Measurements from ENCODE around the gene CTNNA2. TPM values are rescaled to one million over a fixed set of nuclear protein-coding genes. Genes with fewer than 3 reads are reported as not detected.

Gene CTNNA2
- total and polyA plus RNA-seq, 2 of the 8 experiments (the other 6 are each of a cell fraction or from before 2014, with no cell fraction given), result 3.9 to 9.0 TPM

DNA sequence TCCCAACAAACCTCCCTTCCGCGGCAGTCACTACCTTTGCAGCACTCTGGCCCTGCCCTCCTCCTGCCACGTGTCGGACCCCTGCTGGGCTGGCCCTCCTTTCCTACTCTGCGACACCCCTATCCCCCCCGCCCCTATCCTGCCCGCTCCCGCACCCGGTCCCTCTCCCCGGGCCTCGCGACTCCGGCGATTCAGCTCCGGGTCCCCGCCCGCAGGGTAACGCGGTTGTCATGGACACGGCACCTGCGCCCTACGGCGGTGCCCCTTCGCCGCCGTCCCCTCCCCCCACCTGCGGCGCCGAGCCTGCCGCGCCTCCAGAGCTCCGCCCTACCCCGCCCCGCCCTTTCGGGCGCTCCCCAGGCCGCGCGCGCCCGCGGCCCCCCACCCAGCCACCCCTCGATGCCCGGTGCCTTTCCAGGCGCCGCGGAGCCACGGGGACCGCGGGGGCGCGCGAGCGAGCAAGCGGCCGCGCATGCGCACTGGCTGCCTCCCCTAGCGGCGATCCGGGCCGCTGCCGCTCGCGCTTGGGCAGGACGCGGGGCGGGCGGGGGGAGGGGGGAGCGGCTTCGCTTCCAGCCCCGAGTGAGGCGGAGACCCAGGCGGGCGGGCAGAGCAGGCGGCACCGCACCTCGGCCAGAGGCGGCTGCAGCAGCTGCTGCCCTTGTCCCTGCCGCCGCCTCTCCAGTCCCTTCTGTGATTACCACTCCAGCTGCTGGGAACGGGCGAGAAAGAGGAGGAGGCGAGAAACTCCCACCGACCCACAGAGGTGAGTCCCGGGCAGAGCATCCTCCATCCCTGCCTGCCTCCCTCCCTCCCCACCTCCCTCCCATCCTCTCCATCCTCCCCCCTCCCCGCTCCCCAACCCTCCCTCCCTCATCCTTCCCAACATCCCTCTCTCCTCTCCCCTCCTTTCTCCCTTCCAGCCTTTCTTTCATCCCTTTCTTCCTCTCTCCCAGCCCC lies at the start of gene CTNNA2 (continued):
- peak; percentile 20 to 60; a peak in 2 of 4 replicates for TF ChIP-seq HDAC2 (IDR thresholded peaks at IDR 0.05; ENCODE audit: borderline replicate concordance in 1 of 2, low read depth in 2 of 2, low read length in 2 of 2)
- no peak for TF ChIP-seq NANOG (IDR thresholded peaks at IDR 0.05; ENCODE audit: insufficient read depth, low read depth, low read length, poor library complexity, severe bottlenecking)
- peak; percentile 73 for TF ChIP-seq NRF1 (IDR thresholded peaks at IDR 0.05; ENCODE audit: low read depth, low read length)
- TF ChIP-seq ASH2L (IDR thresholded peaks at IDR 0.05; ENCODE audit: low read length), result peak; percentile 60
- no peak for TF ChIP-seq BACH1 (IDR thresholded peaks at IDR 0.05; ENCODE audit: low read length)

All from H1 (cell line).